ENCODE results near the gene RGS3.
A peak's percentile ranks its signal among the peaks of the same experiment; 100 is the strongest.

DNA sequence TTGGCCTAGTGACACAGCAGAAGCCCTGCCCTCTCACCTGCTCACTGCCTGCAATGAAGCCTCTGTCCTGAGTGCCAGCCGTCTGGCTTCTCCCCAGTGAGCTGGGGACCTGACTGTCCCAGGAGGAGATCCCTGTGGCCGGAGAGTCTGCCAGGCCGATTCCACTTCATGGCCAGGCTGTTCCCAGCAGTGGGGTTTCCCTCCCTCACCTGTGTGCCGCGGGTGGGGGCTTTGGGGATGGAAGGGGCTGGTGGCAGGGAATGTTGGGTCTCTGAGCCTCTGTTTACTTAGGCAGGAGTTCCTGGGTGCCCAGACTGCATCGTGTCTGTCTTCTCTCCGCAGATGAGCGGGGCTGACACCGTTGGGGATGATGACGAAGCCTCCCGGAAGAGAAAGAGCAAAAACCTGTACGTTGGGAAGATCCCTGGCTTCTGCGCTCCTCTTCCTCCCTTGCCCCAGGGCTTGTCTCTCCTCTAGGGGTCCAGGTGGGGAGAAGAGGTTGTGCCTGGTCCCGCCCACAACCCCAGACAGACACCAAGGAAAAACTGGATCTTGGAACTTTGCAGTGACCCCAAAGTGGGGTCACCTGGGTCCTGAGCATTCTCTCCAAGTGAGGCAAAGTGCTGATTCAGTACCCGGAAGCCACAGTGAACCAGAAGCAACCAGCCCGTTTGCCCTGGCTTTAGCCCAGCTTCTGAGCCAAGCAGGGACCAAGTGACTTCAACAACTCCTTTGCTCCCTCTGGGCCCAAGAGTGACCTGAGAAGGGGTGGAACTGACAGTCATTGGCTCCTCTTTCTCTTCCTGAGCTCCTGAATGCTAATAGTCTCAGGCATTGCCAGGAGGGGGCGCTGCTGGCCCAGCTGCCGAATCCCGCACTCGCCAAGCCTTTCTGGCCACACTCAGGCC is 127.7 kb downstream of the RGS3 start:
- no peak for TF ChIP-seq EZH2 (IDR thresholded peaks at IDR 0.05)
- TF ChIP-seq SIN3A (IDR thresholded peaks at IDR 0.05; ENCODE audit: low read depth): no peak
- TF ChIP-seq, protein P1, sequence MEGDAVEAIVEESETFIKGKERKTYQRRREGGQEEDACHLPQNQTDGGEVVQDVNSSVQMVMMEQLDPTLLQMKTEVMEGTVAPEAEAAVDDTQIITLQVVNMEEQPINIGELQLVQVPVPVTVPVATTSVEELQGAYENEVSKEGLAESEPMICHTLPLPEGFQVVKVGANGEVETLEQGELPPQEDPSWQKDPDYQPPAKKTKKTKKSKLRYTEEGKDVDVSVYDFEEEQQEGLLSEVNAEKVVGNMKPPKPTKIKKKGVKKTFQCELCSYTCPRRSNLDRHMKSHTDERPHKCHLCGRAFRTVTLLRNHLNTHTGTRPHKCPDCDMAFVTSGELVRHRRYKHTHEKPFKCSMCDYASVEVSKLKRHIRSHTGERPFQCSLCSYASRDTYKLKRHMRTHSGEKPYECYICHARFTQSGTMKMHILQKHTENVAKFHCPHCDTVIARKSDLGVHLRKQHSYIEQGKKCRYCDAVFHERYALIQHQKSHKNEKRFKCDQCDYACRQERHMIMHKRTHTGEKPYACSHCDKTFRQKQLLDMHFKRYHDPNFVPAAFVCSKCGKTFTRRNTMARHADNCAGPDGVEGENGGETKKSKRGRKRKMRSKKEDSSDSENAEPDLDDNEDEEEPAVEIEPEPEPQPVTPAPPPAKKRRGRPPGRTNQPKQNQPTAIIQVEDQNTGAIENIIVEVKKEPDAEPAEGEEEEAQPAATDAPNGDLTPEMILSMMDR (IDR thresholded peaks at IDR 0.05 in 2 of 3, conservative IDR thresholded peaks at IDR 0.05 in 1 of 3; ENCODE audit: borderline replicate concordance in 1 of 3, insufficient read depth in 1 of 3, low read depth in 2 of 3, low read length in 2 of 3): peak; percentile 90 to 96 (median 91)
- TF ChIP-seq, protein P2, sequence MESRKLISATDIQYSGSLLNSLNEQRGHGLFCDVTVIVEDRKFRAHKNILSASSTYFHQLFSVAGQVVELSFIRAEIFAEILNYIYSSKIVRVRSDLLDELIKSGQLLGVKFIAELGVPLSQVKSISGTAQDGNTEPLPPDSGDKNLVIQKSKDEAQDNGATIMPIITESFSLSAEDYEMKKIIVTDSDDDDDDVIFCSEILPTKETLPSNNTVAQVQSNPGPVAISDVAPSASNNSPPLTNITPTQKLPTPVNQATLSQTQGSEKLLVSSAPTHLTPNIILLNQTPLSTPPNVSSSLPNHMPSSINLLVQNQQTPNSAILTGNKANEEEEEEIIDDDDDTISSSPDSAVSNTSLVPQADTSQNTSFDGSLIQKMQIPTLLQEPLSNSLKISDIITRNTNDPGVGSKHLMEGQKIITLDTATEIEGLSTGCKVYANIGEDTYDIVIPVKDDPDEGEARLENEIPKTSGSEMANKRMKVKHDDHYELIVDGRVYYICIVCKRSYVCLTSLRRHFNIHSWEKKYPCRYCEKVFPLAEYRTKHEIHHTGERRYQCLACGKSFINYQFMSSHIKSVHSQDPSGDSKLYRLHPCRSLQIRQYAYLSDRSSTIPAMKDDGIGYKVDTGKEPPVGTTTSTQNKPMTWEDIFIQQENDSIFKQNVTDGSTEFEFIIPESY (IDR thresholded peaks at IDR 0.05; ENCODE audit: extremely low read depth, insufficient replicate concordance, low read length): no peak
- peak; percentile 98 for TF ChIP-seq RAD21 (IDR thresholded peaks at IDR 0.05; ENCODE audit: low read depth)
- TF ChIP-seq, protein P3, sequence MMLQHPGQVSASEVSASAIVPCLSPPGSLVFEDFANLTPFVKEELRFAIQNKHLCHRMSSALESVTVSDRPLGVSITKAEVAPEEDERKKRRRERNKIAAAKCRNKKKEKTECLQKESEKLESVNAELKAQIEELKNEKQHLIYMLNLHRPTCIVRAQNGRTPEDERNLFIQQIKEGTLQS (IDR thresholded peaks at IDR 0.05): no peak
- TF ChIP-seq EZH2phosphoT487 (IDR thresholded peaks at IDR 0.05; ENCODE audit: borderline replicate concordance): no peak
- TF ChIP-seq ELF1 (IDR thresholded peaks at IDR 0.05; ENCODE audit: borderline replicate concordance, low read depth): no peak
